ENCODE results near the gene SLC17A4.
"Not testable (repeated sequence)": the region's sequence is repeated elsewhere in the genome, so short reads cannot be mapped to it uniquely, and the experiment has no call there.

SLC17A4 gene

GRCh38 chr6:25746968-25747367 lies 7.6 kb upstream of the SLC17A4 start:
- no peak overlapping the region for H3K4me3 ChIP-seq (ENCODE audit: low read depth, low read length)
- TF ChIP-seq CTCF (IDR thresholded peaks at IDR 0.05; ENCODE audit: low read depth, low read length, missing control alignments), result no peak
- in situ Hi-C loops (cut with HindIII; ENCODE audit: low pct_ligation_motif_present, low sequenced_read_pairs), result no loop called here
- no peak overlapping the region for H3K27ac ChIP-seq
- no peaks in the 10 kb centered on the region for H3K27me3 ChIP-seq (replicated peaks)
- H3K36me3 ChIP-seq (replicated peaks), result no peaks in the 10 kb centered on the region
- no peak for DNase-seq

GRCh38 chr6:25747477-25747876 lies 7.1 kb upstream of the SLC17A4 start:
- no peaks in the 10 kb centered on the region for H3K36me3 ChIP-seq (replicated peaks)
- in situ Hi-C loops (cut with HindIII; ENCODE audit: low pct_ligation_motif_present, low sequenced_read_pairs), result no loop called here
- DNase-seq, result no peak
- no peak overlapping the region for H3K27ac ChIP-seq
- H3K27me3 ChIP-seq (replicated peaks), result no peaks in the 10 kb centered on the region
- H3K4me3 ChIP-seq (ENCODE audit: low read depth, low read length), result no peak overlapping the region
- TF ChIP-seq CTCF (IDR thresholded peaks at IDR 0.05; ENCODE audit: low read depth, low read length, missing control alignments), result no peak

GRCh38 chr6:25748049-25748448 lies 6.5 kb upstream of the SLC17A4 start:
- Histone ChIP-seq H3K4me3 (ENCODE audit: low read depth, low read length) (no peak overlapping the region), H3K36me3 (replicated peaks) (no peaks in the 10 kb centered on the region), H3K27me3 (replicated peaks) (no peaks in the 10 kb centered on the region), H3K27ac (no peak overlapping the region)
- in situ Hi-C loops (cut with HindIII; ENCODE audit: low pct_ligation_motif_present, low sequenced_read_pairs), result no loop called here
- TF ChIP-seq CTCF (IDR thresholded peaks at IDR 0.05; ENCODE audit: low read depth, low read length, missing control alignments), result no peak
- DNase-seq, result no peak

- H3K4me3 ChIP-seq (ENCODE audit: low read depth, low read length); H3K27ac ChIP-seq; DNase-seq; H3K27me3 ChIP-seq (replicated peaks); in situ Hi-C loops (cut with HindIII; ENCODE audit: low pct_ligation_motif_present, low sequenced_read_pairs); H3K36me3 ChIP-seq (replicated peaks): not testable (repeated sequence)
Observed at GRCh38 chr6:25748601-25749517, 5.7 kb upstream of the SLC17A4 start.

GRCh38 chr6:25749837-25750236 lies 4.7 kb upstream of the SLC17A4 start:
- H3K27ac ChIP-seq, result no peak overlapping the region
- H3K4me3 ChIP-seq (ENCODE audit: low read depth, low read length), result no peak overlapping the region
- H3K36me3 ChIP-seq (replicated peaks), result no peaks in the 10 kb centered on the region
- H3K27me3 ChIP-seq (replicated peaks), result no peaks in the 10 kb centered on the region
- in situ Hi-C loops (cut with HindIII; ENCODE audit: low pct_ligation_motif_present, low sequenced_read_pairs), result no loop called here
- no peak for DNase-seq
- TF ChIP-seq CTCF (IDR thresholded peaks at IDR 0.05; ENCODE audit: low read depth, low read length, missing control alignments), result no peak

GRCh38 chr6:25750906-25751305 lies 3.6 kb upstream of the SLC17A4 start:
- DNase-seq, result no peak
- in situ Hi-C loops (cut with HindIII; ENCODE audit: low pct_ligation_motif_present, low sequenced_read_pairs), result no loop called here
- Histone ChIP-seq H3K4me3 (ENCODE audit: low read depth, low read length) (no peak overlapping the region), H3K27me3 (replicated peaks) (no peaks in the 10 kb centered on the region), H3K27ac (no peak overlapping the region), H3K36me3 (replicated peaks) (no peaks in the 10 kb centered on the region)
- TF ChIP-seq CTCF (IDR thresholded peaks at IDR 0.05; ENCODE audit: low read depth, low read length, missing control alignments), result no peak

All from brain microvascular endothelial cell (primary cell).